A549 treated with GW870086 at 1 μM for 4 hours (cell line): ENCODE results near the gene HOOK2. TPM values are rescaled to one million over a fixed set of nuclear protein-coding genes. Genes with fewer than 3 reads are reported as not detected.

Experiments used
- total RNA-seq: library from RNA; stranded (reverse); fragments of 200-300 nt; extraction: Qiagen RNA extraction; gene quantifications from 5 replicates; pipeline ENCODE4 v1.2.3, GENCODE V29; 2022; ENCODE audit warnings: low read depth

The HOOK2 gene, protein sequence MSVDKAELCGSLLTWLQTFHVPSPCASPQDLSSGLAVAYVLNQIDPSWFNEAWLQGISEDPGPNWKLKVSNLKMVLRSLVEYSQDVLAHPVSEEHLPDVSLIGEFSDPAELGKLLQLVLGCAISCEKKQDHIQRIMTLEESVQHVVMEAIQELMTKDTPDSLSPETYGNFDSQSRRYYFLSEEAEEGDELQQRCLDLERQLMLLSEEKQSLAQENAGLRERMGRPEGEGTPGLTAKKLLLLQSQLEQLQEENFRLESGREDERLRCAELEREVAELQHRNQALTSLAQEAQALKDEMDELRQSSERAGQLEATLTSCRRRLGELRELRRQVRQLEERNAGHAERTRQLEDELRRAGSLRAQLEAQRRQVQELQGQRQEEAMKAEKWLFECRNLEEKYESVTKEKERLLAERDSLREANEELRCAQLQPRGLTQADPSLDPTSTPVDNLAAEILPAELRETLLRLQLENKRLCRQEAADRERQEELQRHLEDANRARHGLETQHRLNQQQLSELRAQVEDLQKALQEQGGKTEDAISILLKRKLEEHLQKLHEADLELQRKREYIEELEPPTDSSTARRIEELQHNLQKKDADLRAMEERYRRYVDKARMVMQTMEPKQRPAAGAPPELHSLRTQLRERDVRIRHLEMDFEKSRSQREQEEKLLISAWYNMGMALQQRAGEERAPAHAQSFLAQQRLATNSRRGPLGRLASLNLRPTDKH
- 9.9 to 11.6 TPM (median 10.9 TPM) in 5 replicates for total RNA-seq

DNA sequence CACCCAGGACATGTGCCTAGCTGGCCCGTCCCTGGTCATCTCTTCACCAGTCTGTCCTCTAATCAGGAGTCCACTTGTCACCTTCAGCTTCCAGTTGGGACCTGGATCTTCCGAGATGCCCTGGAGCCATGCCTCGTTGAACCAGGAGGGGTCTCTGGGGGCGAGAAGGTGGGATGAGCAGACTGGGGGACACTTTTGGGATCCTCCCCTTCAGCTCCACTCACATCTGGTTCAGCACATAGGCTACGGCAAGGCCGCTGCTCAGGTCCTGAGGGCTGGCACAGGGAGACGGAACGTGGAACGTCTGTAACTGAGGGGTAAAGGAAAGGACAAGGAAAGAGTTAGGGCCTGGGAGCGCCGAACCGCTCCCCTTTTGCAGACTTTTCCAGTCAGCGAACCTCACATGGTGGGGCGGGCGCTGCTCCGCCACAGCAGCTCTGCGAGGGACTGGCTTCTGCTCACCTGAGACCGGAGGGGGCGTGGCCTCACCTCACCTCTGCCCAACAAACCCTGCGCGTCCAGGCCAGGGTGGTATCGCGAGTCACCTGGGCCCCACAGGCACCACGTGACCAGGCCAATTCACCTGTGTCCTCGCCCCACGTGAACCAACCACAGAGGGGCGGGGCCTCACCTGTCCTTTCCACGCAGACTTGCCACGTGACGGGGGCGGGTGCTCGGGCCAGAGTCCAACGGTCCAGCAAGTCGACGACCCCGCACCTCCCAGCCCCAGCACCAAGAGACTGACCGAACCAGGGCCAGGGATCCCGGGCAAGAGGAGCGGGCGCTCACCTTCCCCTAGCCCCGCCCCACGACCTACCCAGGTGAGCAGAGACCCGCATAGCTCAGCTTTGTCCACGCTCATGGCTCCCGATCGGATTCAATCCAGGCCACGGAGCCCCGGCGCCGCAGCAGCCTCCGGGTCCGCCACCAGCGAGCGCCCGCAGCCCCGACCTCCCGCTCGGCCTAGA, at the start of gene HOOK2:
TSS of gene HOOK2 (minus strand) at position 965 of the 968 bp plus-strand sequence. CDS start at position 862, 103 bp downstream.

DNA sequence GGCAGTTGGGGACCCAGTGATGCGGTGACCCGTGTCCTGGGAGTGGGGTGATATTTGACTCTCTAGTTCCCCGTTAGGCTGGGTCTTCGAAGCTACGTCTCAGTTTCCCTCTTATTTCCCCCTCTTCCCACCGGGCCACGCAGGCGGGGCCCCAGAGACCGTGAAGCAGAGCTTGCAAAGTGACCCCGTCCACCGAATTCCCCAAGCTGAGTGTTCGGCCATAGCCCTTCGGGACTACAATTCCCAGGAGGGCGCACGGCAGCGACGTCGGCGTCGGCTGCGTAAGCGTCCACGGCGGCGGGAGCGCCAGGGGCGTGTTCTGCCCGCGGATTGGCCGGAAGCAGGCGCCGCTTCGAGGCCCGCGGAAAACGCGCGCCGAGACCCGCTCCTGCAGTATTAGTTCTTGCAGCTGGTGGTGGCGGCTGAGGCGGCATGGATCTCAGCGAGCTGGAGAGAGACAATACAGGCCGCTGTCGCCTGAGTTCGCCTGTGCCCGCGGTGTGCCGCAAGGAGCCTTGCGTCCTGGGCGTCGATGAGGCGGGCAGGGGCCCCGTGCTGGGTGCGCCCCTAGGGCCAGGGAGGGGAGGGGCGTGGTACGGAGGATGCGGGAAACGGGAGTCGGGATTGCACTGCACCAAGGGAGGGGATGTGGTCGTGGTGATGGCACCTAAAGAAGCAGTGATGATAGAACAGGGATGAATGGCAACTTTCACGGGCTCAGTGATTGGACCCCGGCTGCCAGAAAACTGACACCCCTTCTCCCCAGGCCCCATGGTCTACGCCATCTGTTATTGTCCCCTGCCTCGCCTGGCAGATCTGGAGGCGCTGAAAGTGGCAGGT, 31.1 kb upstream of the HOOK2 start, which contains the start of gene RNASEH2A:
TSS of gene RNASEH2A (plus strand) at position 343 of the 840 bp plus-strand sequence. CDS start at position 433, 90 bp downstream.

DNA sequence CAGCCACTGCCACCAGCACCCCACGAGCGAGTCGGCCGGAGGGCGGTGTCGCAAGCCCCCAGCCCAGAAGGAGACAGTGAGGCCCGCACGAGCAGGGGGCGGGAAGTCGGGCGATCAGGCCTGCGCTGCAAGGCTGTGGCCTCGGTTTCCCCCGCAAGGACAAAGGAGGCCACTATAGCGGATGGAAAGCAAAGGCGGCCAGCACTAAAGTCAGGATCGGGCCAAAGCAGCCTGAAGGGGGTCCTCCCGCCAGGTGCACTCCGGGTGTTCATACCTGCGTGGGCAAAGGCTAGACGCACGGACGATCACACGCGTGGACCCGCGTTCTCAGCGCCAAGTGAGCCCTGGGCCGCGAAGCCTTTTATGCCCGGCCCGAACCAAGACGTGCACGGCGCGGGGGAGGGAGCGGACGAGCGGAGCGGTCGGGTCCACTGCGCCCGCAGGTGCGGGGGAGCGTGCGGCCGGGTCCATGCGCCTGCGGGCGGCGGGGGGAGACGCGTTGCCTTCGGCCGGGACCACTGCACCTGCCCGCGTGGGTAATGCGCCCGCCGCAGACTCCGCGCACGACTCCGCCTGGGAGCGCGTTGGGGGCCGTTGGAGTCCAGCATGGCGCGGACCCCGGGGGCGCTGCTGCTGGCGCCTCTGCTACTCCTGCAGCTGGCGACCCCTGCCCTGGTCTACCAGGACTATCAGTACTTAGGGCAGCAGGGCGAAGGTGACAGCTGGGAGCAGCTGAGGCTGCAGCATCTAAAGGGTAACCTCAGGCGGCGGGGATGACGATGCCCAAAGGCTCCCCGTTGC, 26.3 kb upstream of the HOOK2 start, which contains the start of the genes PRDX2 and THSD8:
TSS of gene PRDX2 (minus strand) at position 335 of the 801 bp plus-strand sequence. CDS start 539 bp downstream, outside the sequence.
TSS of gene THSD8 (plus strand) at position 604 of the 801 bp plus-strand sequence. CDS start at position 607, 3 bp downstream.

DNA sequence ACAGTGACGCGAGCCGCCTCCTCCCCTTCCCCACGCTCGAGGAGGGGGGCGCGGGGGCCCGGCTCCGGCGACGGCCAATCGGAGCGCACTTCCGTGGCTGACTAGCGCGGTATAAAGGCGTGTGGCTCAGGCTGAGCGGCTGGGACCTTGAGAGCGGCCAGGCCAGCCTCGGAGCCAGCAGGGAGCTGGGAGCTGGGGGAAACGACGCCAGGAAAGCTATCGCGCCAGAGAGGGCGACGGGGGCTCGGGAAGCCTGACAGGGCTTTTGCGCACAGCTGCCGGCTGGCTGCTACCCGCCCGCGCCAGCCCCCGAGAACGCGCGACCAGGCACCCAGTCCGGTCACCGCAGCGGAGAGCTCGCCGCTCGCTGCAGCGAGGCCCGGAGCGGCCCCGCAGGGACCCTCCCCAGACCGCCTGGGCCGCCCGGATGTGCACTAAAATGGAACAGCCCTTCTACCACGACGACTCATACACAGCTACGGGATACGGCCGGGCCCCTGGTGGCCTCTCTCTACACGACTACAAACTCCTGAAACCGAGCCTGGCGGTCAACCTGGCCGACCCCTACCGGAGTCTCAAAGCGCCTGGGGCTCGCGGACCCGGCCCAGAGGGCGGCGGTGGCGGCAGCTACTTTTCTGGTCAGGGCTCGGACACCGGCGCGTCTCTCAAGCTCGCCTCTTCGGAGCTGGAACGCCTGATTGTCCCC, 16.1 kb upstream of the HOOK2 start, which contains the start of gene JUNB:
TSS of gene JUNB (plus strand) at position 142 of the 706 bp plus-strand sequence. CDS start at position 428, 286 bp downstream.

DNA sequence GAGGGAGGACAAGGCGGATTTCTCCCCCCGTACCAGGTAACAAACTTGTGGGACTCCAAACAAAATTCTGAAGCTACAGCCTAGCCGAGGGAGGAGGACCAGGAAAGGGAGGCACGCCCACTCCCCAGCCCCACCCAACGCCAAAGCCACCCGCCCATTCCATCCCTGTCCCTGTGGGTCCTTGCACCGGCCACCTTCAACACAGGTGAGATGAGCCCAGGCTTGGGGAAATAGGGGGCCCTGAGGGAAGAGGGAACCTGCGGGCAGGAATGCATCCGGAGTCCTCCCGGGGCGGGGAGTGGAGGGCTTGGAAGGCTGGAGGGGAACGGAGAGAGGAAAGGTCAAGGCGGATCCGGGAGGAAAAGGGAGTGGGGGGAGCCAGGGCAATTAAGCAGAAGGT, 23.7 kb downstream of the HOOK2 start, which contains the start of gene BEST2:
TSS of gene BEST2 (plus strand) at position 157 of the 400 bp plus-strand sequence. CDS start 802 bp downstream, outside the sequence.

DNA sequence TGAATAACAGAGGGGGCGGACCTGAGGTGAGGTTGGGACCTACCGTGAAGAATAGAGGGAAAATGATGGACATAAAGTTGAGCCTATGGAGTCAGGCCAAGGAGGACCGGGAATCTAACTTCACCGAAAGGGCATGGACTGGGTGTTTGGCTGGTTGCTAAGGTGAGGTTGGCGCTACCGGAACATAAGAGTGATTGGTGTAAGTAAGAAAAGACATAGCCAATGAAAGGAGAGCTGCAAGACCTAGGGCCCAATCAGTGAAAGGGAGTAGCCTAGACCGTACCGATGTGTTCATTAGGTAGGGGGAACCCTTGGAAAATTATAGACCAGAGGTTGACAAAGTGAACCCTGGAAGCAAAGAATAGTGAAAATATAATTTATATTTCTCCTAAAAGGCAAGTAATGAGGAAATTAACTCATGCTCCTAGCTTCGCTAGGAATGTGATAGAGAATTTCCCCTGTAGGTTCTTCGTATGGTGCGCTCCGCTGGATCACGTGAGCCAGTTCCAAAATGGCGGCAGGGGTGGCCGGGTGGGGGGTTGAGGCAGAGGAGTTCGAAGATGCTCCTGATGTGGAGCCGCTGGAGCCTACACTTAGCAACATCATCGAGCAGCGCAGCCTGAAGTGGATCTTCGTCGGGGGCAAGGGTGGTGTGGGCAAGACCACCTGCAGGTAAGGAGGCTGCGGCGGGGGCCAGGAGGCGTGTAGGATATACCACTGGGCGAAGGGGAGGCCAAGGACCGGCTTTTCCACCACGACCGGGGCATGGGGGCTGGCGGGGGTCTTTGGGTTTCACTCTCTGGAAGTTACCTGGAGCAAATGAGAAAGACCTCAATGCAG, 38.1 kb downstream of the HOOK2 start, which contains the start of gene GET3:
TSS of gene GET3 (plus strand) at position 503 of the 840 bp plus-strand sequence. CDS start at position 512, 9 bp downstream.

DNA sequence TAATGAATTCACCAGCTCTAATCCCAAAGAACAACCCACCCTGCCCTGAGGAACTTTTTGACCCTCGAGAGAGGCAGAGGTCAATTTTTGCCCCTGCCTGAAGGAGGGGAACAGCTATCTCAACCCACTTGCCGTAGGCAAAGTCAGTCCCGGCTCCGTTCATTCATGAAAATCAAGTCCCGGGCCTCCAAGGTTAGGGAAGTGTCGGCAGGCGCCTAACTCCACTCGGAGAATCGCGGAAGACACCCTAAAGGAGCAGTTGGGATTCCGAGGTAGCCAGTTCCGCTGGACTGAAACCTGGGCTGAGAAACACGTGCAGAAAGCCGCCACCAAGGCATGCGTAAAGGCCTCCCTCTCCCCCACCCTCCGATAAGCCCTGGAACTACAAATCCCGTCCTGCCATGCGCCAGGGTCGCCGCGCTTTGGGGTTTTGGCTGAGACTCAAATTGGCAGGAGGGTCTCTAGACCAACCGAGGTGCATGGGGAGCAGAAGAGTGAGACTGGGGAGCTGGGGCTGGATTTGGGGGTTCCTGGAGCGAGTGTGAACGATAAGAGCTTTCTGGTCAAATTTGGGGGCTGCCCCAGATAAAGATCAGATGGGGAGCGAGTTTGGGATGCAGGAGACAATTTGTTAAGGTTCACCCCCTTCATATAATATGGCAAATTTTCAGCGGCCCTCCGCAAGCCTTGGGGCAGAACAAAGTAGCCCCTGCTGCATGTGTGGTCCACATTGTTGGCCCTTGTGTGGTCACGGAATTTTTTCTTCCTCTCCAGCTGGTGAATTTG, 51.5 kb downstream of the HOOK2 start, which contains the start of gene TNPO2:
TSS of gene TNPO2 (minus strand) at position 292 of the 786 bp plus-strand sequence. CDS start 2,955 bp downstream, outside the sequence.

Other genes starting within 250 kb of the HOOK2 start
- 1.1 to 2.9 TPM (median 2.0 TPM) in 5 replicates for gene ZNF564, start 224.1 kb downstream of the HOOK2 start, total RNA-seq
- gene ZNF490, start 164.7 kb downstream of the HOOK2 start, total RNA-seq: 0.62 to 1.3 TPM (median 0.79 TPM) in 4 of 5 replicates, not detected in the other
- gene ZNF791, start 164.6 kb downstream of the HOOK2 start, total RNA-seq: 3.3 to 6.1 TPM (median 5.5 TPM) in 5 replicates
- gene MAN2B1, start 108.8 kb downstream of the HOOK2 start, total RNA-seq: 16.3 to 23.1 TPM (median 20.7 TPM) in 5 replicates
- 8.1 to 11.1 TPM (median 10.0 TPM) in 5 replicates for gene WDR83, start 108.7 kb downstream of the HOOK2 start, total RNA-seq
- 41.0 to 49.8 TPM (median 46.5 TPM) in 5 replicates for gene DHPS, start 93.7 kb downstream of the HOOK2 start, total RNA-seq
- gene GNG14, start 87.6 kb downstream of the HOOK2 start, total RNA-seq: not detected in 5 replicates
- 9.5 to 13.2 TPM (median 12.2 TPM) in 5 replicates for gene FBXW9, start 78.9 kb downstream of the HOOK2 start, total RNA-seq
- 25.3 to 34.1 TPM (median 31.2 TPM) in 5 replicates for gene TNPO2, start 51.6 kb downstream of the HOOK2 start, total RNA-seq
- gene TRIR, start 40.9 kb downstream of the HOOK2 start, total RNA-seq: 169 to 203 TPM (median 185 TPM) in 5 replicates
- gene GET3, start 38.1 kb downstream of the HOOK2 start, total RNA-seq: 69.5 to 100 TPM (median 92.3 TPM) in 5 replicates
- gene BEST2, start 23.8 kb downstream of the HOOK2 start, total RNA-seq: 0.10 to 0.26 TPM (median 0.22 TPM) in 5 replicates
- 121 to 193 TPM (median 166 TPM) in 5 replicates for gene JUNB, start 15.9 kb upstream of the HOOK2 start, total RNA-seq
- gene PRDX2, start 26.2 kb upstream of the HOOK2 start, total RNA-seq: 0.40 to 1.1 TPM (median 0.49 TPM) in 5 replicates
- gene THSD8, start 26.5 kb upstream of the HOOK2 start, total RNA-seq: 7.3 to 16.4 TPM (median 14.3 TPM) in 4 of 5 replicates, not detected in the other
- 34.0 to 49.5 TPM (median 45.5 TPM) in 5 replicates for gene RNASEH2A, start 31.0 kb upstream of the HOOK2 start, total RNA-seq
- gene RTBDN, start 59.0 kb upstream of the HOOK2 start, total RNA-seq: 0.15 to 0.56 TPM (median 0.38 TPM) in 4 of 5 replicates, not detected in the other
- gene MAST1, start 63.0 kb upstream of the HOOK2 start, total RNA-seq: 0.89 to 3.0 TPM (median 2.4 TPM) in 5 replicates
- gene DNASE2, start 105.9 kb upstream of the HOOK2 start, total RNA-seq: 24.2 to 32.6 TPM (median 30.6 TPM) in 5 replicates
- not detected in 5 replicates for gene KLF1, start 111.6 kb upstream of the HOOK2 start, total RNA-seq
- 8.2 to 10.8 TPM (median 8.9 TPM) in 5 replicates for gene GCDH, start 115.6 kb upstream of the HOOK2 start, total RNA-seq
- gene SYCE2, start 143.7 kb upstream of the HOOK2 start, total RNA-seq: 0.31 to 0.72 TPM (median 0.46 TPM) in 5 replicates
- gene FARSA, start 158.2 kb upstream of the HOOK2 start, total RNA-seq: 66.1 to 75.6 TPM (median 72.9 TPM) in 5 replicates
- gene CALR, start 163.1 kb upstream of the HOOK2 start, total RNA-seq: 499 to 569 TPM (median 524 TPM) in 5 replicates
- gene RAD23A, start 170.3 kb upstream of the HOOK2 start, total RNA-seq: 67.4 to 79.0 TPM (median 77.0 TPM) in 5 replicates
- 37.2 to 58.7 TPM (median 53.1 TPM) in 5 replicates for gene GADD45GIP1, start 181.7 kb upstream of the HOOK2 start, total RNA-seq
- 0.07 to 0.32 TPM (median 0.10 TPM) in 4 of 5 replicates, not detected in the other for gene DAND5, start 194.0 kb upstream of the HOOK2 start, total RNA-seq
- 2.9 to 4.4 TPM (median 3.8 TPM) in 5 replicates for gene NFIX, start 219.9 kb upstream of the HOOK2 start, total RNA-seq